Measurements from ENCODE around the gene RGS1. TPM values are rescaled to one million over a fixed set of nuclear protein-coding genes. Genes with fewer than 3 reads are reported as not detected.

The RGS1 gene
- total RNA-seq, 1 donor = not detected

- no peak overlapping the region for H3K4me3 ChIP-seq (ENCODE audit: low read depth, low read length)
- no peak for TF ChIP-seq CTCF (IDR thresholded peaks at IDR 0.05; ENCODE audit: insufficient read depth, low read depth, low read length)
- DNase-seq (ENCODE audit: low read depth) = no peak
Observed at GRCh38 chr1:192620071-192620635, 44.6 kb downstream of the RGS1 start.

- no peak for DNase-seq (ENCODE audit: low read depth)
- TF ChIP-seq CTCF (IDR thresholded peaks at IDR 0.05; ENCODE audit: insufficient read depth, low read depth, low read length) = no peak
- no peak overlapping the region for H3K4me3 ChIP-seq (ENCODE audit: low read depth, low read length)
Observed at GRCh38 chr1:192626366-192627179, 51.0 kb downstream of the RGS1 start.

DNA sequence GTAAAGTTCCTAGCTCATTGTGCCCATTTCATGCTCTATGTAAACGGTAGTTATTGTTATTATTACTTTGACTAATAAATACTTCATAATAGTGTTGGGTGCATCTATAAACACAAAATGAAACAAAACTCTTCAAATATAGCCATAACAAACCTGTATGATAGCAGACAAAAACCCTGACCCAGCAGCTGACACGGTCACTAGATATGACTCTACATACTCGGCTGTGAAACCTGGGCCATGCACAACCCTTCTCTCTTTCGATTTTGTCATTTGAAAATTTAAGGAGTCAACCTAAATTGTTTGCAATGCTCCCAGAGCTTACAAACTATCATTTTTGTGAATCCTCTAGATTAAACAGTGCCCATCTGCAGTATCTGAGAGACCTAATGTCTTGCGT is 52.3 kb downstream of the RGS1 start:
- no peak for DNase-seq (ENCODE audit: low read depth)
- TF ChIP-seq CTCF (IDR thresholded peaks at IDR 0.05; ENCODE audit: insufficient read depth, low read depth, low read length) = no peak
- H3K4me3 ChIP-seq (ENCODE audit: low read depth, low read length) = no peak overlapping the region

DNA sequence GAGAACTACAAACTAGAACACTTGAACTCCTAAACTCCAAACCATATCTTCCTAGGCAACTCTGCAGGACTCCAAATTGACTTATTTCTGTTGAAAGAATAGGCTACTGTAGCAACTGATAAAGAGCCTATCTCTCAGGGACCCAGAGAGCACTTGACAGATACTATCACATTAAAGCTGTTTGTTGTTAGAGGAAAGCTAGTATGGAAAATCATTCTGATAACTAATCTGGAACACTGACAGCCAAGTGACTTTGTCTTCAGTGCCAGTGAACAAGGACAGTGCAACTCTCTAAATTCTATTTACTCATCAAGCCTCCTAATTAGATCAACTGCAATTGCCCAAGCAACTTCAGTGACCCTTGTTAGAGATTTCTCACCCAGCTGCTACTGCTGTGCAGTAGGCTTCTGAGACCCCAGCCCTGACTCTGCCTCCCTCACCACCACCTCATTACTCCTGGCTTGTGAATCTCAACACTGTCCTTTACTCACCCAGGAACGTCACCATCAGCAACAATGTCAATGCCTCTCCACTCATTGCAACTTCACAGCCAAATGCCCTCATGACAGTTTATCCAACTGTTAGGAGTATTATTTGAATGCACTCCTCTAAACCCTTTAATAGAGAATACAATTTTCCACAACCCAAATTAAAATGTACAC is 53.0 kb downstream of the RGS1 start:
- no peak overlapping the region for H3K4me3 ChIP-seq (ENCODE audit: low read depth, low read length)
- DNase-seq (ENCODE audit: low read depth) = no peak
- TF ChIP-seq CTCF (IDR thresholded peaks at IDR 0.05; ENCODE audit: insufficient read depth, low read depth, low read length) = no peak

- no peak overlapping the region for H3K4me3 ChIP-seq (ENCODE audit: low read depth, low read length)
- no peak for DNase-seq (ENCODE audit: low read depth)
- TF ChIP-seq CTCF (IDR thresholded peaks at IDR 0.05; ENCODE audit: insufficient read depth, low read depth, low read length) = no peak
Observed at GRCh38 chr1:192629612-192630011, 54.0 kb downstream of the RGS1 start.

Other genes starting within 250 kb of the RGS1 start
- gene RGS13, start 60.4 kb downstream of the RGS1 start, total RNA-seq = not detected in 2 replicates
- 25.9 and 41.9 TPM in 2 replicates for gene RGS2, start 233.3 kb downstream of the RGS1 start, total RNA-seq